DOHH2 (cell line): ENCODE results near the gene DOCK6.
"Not testable (repeated sequence)": the region's sequence is repeated elsewhere in the genome, so short reads cannot be mapped to it uniquely, and the experiment has no call there.

Source experiments
- H3F3A ChIP-seq: fragments of 200-600 bp; sonication (generic), shearing (Covaris generic); 2 replicates; pipeline ENCODE4 v1.6.0; 2016; ENCODE audit warnings: antibody characterized with exemption, mild to moderate bottlenecking; ENCODE audit not compliant: control insufficient read depth, insufficient read depth
- H3K27ac ChIP-seq: fragments of 200-600 bp; sonication (generic); 2 replicates; pipeline ENCODE4 v1.5.1; 2014; ENCODE audit warnings: low read depth, mild to moderate bottlenecking, low read length, moderate library complexity
- H3K27me3 ChIP-seq: fragments of 200-600 bp; sonication (generic); 2 replicates; pipeline ENCODE4 v1.6.1; 2014; ENCODE audit warnings: mild to moderate bottlenecking, low read length, mixed read lengths; ENCODE audit not compliant: control insufficient read depth
- H3K36me3 ChIP-seq: fragments of 200-600 bp; sonication (generic); 2 replicates; pipeline ENCODE4 v1.6.1; 2014; ENCODE audit warnings: mild to moderate bottlenecking, low read length, moderate library complexity, mixed read lengths; ENCODE audit not compliant: control insufficient read depth
- H3K4me1 ChIP-seq: fragments of 200-600 bp; sonication (generic); 2 replicates; pipeline ENCODE4 v1.6.1; 2014; ENCODE audit warnings: mild to moderate bottlenecking, low read length, mixed read lengths; ENCODE audit not compliant: control insufficient read depth
- H3K4me2 ChIP-seq: fragments of 200-600 bp; sonication (generic); 2 replicates; pipeline ENCODE4 v1.6.0; 2014; ENCODE audit warnings: mild to moderate bottlenecking, low read length, moderate library complexity
- H3K4me3 ChIP-seq: fragments of 200-600 bp; sonication (generic); 2 replicates; pipeline ENCODE4 v1.5.1; 2014; ENCODE audit warnings: mild to moderate bottlenecking, low read length, mixed read lengths
- H3K79me2 ChIP-seq: fragments of 200-600 bp; sonication (generic); 2 replicates; pipeline ENCODE4 v1.6.1; 2014; ENCODE audit warnings: mild to moderate bottlenecking, low read length, mixed read lengths; ENCODE audit not compliant: control insufficient read depth
- H3K9me2 ChIP-seq: fragments of 200-600 bp; sonication (generic); replicated peaks from 2 replicates; pipeline ENCODE4 v1.6.1; 2014; ENCODE audit warnings: mild to moderate bottlenecking, low read length, mixed read lengths; ENCODE audit not compliant: control insufficient read depth
- H3K9me3 ChIP-seq: fragments of 200-600 bp; sonication (generic); 2 replicates; pipeline ENCODE4 v1.6.1; 2014; ENCODE audit warnings: antibody characterized with exemption, low read length, mixed read lengths; ENCODE audit not compliant: control insufficient read depth, insufficient read depth
- H4K20me1 ChIP-seq: fragments of 200-600 bp; sonication (generic); 2 replicates; pipeline ENCODE4 v1.6.0; 2014; ENCODE audit warnings: low read depth, mild to moderate bottlenecking, antibody characterized with exemption, low read length, moderate library complexity; ENCODE audit not compliant: control insufficient read depth, insufficient read depth
- EZH2phosphoT487 ChIP-seq: fragments of 200-600 bp; sonication (generic); IDR thresholded peaks from 2 replicates; pipeline ENCODE4 v1.6.1; 2017; ENCODE audit warnings: borderline replicate concordance, mild to moderate bottlenecking, antibody characterized with exemption, low read length, moderate library complexity, mixed read lengths
- TF ChIP-seq, protein P1 (sequence below): fragments of 200-600 bp; sonication (generic); IDR thresholded peaks from one replicate; pipeline ENCODE4 v1.5.1; 2014; ENCODE audit warnings: antibody characterized with exemption, mild to moderate bottlenecking, low read depth, low read length; ENCODE audit not compliant: poor library complexity, severe bottlenecking

DOCK6 gene

DNA sequence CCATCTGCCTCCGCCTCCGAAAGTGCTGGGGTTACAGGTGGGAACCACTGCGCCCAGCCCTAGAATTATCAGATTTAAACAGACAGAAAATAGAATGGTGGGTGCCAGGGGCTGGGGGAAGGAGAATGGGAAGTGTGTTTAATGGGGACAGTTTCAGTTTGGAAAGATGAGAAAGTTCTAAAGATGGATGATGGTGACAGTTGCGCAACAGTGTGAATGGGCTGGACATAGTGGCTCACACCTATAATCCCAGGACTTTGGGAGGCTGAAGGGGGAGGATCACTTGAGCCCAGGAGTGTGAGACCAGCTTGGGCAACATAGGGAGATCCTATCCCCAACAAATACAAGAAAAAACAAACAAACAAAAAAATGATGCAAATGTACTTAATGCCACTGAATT is 80.8 kb downstream of the DOCK6 start:
- Histone ChIP-seq H3K4me2 (no peak overlapping the region; the same call in 1 of the 2 replicates), H3K36me3 (peaks cover 78% of the 10 kb centered on the region), H3K4me1 (peaks cover 41% of the 10 kb centered on the region), H4K20me1 (no peaks in the 10 kb centered on the region), H3K27me3 (no peaks in the 10 kb centered on the region), H3K4me3 (no peak overlapping the region), H3K9me2 (no peaks in the 10 kb centered on the region), H3K79me2 (peaks cover 52% of the 10 kb centered on the region), H3K27ac (no peak overlapping the region), H3K9me3 (no peaks in the 10 kb centered on the region), H3F3A (peaks cover 2% of the 10 kb centered on the region; the same call in 1 of the 2 replicates)
- TF ChIP-seq, protein P1, sequence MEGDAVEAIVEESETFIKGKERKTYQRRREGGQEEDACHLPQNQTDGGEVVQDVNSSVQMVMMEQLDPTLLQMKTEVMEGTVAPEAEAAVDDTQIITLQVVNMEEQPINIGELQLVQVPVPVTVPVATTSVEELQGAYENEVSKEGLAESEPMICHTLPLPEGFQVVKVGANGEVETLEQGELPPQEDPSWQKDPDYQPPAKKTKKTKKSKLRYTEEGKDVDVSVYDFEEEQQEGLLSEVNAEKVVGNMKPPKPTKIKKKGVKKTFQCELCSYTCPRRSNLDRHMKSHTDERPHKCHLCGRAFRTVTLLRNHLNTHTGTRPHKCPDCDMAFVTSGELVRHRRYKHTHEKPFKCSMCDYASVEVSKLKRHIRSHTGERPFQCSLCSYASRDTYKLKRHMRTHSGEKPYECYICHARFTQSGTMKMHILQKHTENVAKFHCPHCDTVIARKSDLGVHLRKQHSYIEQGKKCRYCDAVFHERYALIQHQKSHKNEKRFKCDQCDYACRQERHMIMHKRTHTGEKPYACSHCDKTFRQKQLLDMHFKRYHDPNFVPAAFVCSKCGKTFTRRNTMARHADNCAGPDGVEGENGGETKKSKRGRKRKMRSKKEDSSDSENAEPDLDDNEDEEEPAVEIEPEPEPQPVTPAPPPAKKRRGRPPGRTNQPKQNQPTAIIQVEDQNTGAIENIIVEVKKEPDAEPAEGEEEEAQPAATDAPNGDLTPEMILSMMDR = no peak
- no peak for TF ChIP-seq EZH2phosphoT487

DNA sequence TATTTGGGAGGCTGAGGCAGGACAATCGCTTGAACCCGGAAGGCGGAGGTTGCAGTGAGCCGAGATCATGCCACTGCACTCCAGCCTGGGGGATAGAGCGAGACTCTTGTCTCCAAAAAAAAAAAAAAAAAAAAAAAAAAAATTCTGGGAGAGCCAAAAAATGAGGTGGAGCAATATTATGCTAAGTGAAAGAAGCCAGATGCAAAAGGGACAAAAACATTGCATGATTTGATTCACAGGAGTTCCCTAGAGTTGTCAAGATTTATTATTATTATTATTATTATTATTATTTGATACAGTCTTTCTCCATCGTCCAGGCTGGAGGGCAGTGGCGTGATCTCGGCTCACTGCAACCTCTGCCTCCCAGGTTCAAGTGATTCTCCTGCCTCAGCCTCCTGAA is 81.3 kb downstream of the DOCK6 start:
- Histone ChIP-seq H3K4me1 (peaks cover 36% of the 10 kb centered on the region), H3K4me2 (peak overlapping the region; percentile 84), H3K27ac (peak overlapping the region; percentile 70; the same call in 1 of the 2 replicates), H3K79me2 (peaks cover 52% of the 10 kb centered on the region), H3K36me3 (peaks cover 79% of the 10 kb centered on the region)
- H3K9me3 ChIP-seq, H3F3A ChIP-seq, H3K4me3 ChIP-seq, H3K27me3 ChIP-seq, H4K20me1 ChIP-seq, H3K9me2 ChIP-seq: not testable (repeated sequence)

DNA sequence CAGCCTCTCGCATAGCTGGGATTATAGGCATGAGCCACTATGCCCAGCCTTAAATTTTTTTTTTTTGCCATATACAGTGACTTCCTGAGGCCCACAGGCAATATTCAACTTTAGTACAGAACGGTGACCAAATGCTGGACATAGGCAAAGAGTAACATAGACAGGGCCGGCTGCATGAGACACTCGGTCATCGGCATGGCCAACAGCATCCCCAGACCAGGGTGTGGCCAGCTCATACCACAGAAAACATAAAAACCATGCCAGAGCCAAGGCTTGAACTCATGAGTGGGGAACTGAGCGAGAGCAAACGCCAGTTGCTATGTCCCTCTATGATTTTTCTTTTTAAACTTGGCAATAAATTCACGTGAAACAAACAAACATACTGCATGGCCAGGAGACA is 82.0 kb downstream of the DOCK6 start:
- Histone ChIP-seq H3K4me2 (peak overlapping the region; percentile 84), H3K27me3 (no peaks in the 10 kb centered on the region), H3K36me3 (peaks cover 78% of the 10 kb centered on the region), H3K9me3 (no peaks in the 10 kb centered on the region), H3K4me1 (peaks cover 29% of the 10 kb centered on the region), H3K79me2 (peaks cover 46% of the 10 kb centered on the region), H3K9me2 (no peaks in the 10 kb centered on the region), H3F3A (peaks cover 2% of the 10 kb centered on the region; the same call in 1 of the 2 replicates), H3K27ac (peak overlapping the region; percentile 70), H3K4me3 (peak overlapping the region; percentile 65), H4K20me1 (no peaks in the 10 kb centered on the region)
- TF ChIP-seq EZH2phosphoT487 = no peak
- TF ChIP-seq, protein P1 = no peak

DNA sequence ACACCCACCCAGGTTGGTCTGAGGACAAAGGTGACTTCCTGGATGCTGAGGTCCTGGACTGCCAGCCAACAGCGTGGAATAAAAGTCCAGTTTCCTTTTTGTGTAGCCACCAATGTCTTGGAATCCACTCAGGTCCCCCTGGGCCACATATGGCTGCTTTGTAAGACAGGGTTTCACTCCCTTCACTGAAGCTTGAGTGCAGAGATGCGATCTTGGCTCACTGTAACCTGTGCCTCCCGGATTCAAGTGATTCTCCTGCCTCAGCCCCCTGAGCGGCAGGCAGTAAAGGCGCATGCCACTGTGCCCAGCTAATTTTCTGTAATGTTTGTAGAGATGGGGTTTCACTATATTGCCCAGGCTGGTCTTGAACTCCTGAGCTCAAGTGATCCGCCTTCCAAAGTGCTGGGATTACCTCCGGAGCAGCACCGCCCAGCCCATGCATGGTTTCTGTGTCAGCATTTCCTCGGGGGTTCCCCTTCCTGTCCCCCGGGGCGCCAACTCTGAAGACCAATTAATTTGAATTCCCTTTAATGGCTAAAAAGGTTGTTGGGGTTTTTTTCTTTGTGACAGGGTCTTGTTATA is 82.5 kb downstream of the DOCK6 start:
- H3K27me3 ChIP-seq = no peaks in the 10 kb centered on the region
- peaks cover 2% of the 10 kb centered on the region; the same call in 1 of the 2 replicates for H3F3A ChIP-seq
- H3K4me3 ChIP-seq = peak overlapping the region; percentile 65
- no peak for TF ChIP-seq EZH2phosphoT487
- TF ChIP-seq, protein P1 = no peak
- no peaks in the 10 kb centered on the region for H3K9me2 ChIP-seq
- no peaks in the 10 kb centered on the region for H4K20me1 ChIP-seq
- H3K4me2 ChIP-seq = peak overlapping the region; percentile 84
- H3K36me3 ChIP-seq = peaks cover 77% of the 10 kb centered on the region
- H3K4me1 ChIP-seq = peaks cover 29% of the 10 kb centered on the region
- peak overlapping the region; percentile 70 for H3K27ac ChIP-seq
- H3K79me2 ChIP-seq = peaks cover 45% of the 10 kb centered on the region
- H3K9me3 ChIP-seq = no peaks in the 10 kb centered on the region

DNA sequence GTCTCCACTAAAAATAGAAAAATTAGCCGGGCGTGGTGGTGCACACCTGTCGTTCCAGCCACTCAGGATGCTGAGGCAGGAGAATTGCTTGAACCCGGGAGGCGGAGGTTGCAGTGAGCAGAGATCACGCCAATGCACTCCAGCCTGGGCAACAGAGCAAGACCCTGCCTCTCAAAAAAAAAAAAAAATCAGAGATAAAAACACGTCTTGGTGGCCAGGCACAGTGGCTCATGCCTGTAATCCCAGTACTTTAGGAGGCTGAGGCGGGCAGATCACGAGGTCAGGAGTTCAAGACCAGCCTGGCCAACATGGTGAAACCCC is 83.2 kb downstream of the DOCK6 start:
- peaks cover 77% of the 10 kb centered on the region for H3K36me3 ChIP-seq

More for the DNA sequence above, 83.2 kb downstream of the DOCK6 start:
- H3K9me2 ChIP-seq, H3K9me3 ChIP-seq, H3K27me3 ChIP-seq, H4K20me1 ChIP-seq, H3K4me3 ChIP-seq, H3F3A ChIP-seq: not testable (repeated sequence)
- Histone ChIP-seq H3K4me1 (peaks cover 29% of the 10 kb centered on the region), H3K79me2 (peaks cover 41% of the 10 kb centered on the region), H3K4me2 (peak overlapping the region; percentile 84), H3K27ac (peak overlapping the region; percentile 70)
